Ascending aorta (tissue), 2 donors: ENCODE data around the gene GTSE1. TPM values are rescaled to one million over a fixed set of nuclear protein-coding genes. Genes with fewer than 3 reads are reported as not detected.

ENCODE experiments used
- DNase-seq, 2 donors: peaks; one replicate each; pipeline ENCODE4 v3.0.0-alpha.2; 2019; ENCODE audit warnings: low spot score in 2 of 2
- H3K27ac ChIP-seq, 2 donors: fragments of 200-600 bp; sonication (generic); one replicate each; pipeline ENCODE4 v1.5.1; 2016 to 2017; ENCODE audit warnings: mild to moderate bottlenecking in 1 of 2
- H3K27me3 ChIP-seq: fragments of 200-600 bp; sonication (generic); one replicate; pipeline ENCODE4 v1.5.1; 2017
- H3K36me3 ChIP-seq, 2 donors: fragments of 200-600 bp; sonication (generic); one replicate each; pipeline ENCODE4 v1.5.1; 2016
- H3K4me1 ChIP-seq, 2 donors: fragments of 200-600 bp; sonication (generic); one replicate each; pipeline ENCODE4 v1.5.1; 2016 to 2017; ENCODE audit warnings: mild to moderate bottlenecking in 1 of 2
- H3K4me3 ChIP-seq, 2 donors: fragments of 200-600 bp; sonication (generic); one replicate each; pipeline ENCODE4 v1.5.1; 2016 to 2017; ENCODE audit warnings: mild to moderate bottlenecking in 1 of 2
- H3K9me3 ChIP-seq, 2 donors: fragments of 200-600 bp; sonication (generic); one replicate each; pipeline ENCODE4 v1.5.1; 2016
- intact Hi-C: fragments of 100-400 bp; cut with DNase I; formaldehyde crosslinking; loops from one replicate; pipeline ENCODE4 v1.15.1; 2023
- total RNA-seq: library from RNA; depleted of rRNA; stranded (reverse); fragments of >200 nt; gene quantifications from one replicate; pipeline ENCODE4 v1.1.0, GENCODE V29; 2016
- TF ChIP-seq, protein P1 (sequence below), 3 experiments: fragments of 200-600 bp in 2 of 3; fragments of 450-650 bp in 1 of 3; sonication (generic) in 2 of 3; IDR thresholded peaks; one replicate each; pipeline ENCODE4 v1.5.1; 2016 to 2019; ENCODE audit warnings: antibody characterized with exemption in 3 of 3, mild to moderate bottlenecking in 1 of 3, moderate library complexity in 1 of 3

Gene GTSE1
- total RNA-seq, 1 donor from 2014 or later: not detected

DNA sequence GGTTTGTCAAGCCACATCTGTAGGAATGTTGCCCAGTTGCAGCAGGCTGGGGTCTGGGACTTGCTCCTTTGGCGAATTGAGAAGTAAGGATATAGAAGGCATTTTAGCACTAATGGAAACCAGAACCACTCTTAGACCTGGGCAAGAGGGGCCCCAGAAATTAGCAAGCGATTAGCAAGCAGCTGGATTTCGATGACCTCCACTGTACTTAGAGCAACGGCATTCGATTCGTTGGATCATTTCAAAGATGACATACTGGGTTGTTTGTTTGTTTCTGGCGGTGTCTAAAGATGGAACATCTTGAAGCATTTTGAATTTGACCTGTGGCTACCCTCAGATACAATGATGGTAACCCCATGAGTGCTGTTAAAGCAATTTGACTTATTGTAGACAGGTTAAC lies 45.4 kb upstream of the GTSE1 start:
- Histone ChIP-seq H3K36me3 (no peaks in the 10 kb centered on the region), H3K4me1 (peaks cover 10 to 11% of the 10 kb centered on the region in 2 donors), H3K27me3 (no peaks in the 10 kb centered on the region), H3K4me3 (peak overlapping the region; percentile 88 to 98), H3K9me3 (no peaks in the 10 kb centered on the region), H3K27ac (no peak overlapping the region)
- intact Hi-C loops: loop anchor here (5.0 kb wide), 1 partner anchor 99 kb away; the partner anchor contains the start of gene PPARA
- TF ChIP-seq, protein P1, sequence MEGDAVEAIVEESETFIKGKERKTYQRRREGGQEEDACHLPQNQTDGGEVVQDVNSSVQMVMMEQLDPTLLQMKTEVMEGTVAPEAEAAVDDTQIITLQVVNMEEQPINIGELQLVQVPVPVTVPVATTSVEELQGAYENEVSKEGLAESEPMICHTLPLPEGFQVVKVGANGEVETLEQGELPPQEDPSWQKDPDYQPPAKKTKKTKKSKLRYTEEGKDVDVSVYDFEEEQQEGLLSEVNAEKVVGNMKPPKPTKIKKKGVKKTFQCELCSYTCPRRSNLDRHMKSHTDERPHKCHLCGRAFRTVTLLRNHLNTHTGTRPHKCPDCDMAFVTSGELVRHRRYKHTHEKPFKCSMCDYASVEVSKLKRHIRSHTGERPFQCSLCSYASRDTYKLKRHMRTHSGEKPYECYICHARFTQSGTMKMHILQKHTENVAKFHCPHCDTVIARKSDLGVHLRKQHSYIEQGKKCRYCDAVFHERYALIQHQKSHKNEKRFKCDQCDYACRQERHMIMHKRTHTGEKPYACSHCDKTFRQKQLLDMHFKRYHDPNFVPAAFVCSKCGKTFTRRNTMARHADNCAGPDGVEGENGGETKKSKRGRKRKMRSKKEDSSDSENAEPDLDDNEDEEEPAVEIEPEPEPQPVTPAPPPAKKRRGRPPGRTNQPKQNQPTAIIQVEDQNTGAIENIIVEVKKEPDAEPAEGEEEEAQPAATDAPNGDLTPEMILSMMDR (IDR thresholded peaks at IDR 0.05): no peak
- DNase-seq: no peak

DNA sequence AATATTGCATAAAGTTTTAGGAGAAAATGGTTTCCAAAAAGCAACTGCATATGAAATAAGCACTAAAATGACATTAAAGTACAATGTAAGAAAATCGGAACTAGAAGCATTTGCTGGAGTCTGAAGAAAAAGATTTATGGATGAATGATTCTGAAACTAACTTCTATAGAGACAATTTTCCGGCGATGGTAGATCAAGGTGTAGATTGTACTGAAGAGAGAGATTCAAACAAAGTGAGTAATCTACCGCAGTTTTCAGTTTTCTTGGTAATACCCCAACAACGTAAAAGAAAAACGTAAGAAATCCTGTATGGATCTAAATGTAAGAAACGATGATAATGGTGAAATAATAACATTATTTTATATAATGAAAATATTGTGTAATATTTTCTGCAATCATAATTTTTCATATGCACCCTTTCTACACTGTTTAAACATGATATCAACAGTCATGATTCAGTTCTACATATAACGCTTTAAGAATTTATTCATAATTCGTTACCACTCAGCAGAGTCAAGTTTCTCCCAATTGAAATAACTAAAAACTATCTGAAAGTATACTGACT lies 44.8 kb upstream of the GTSE1 start:
- intact Hi-C loops: loop anchor here (5.0 kb wide), 1 partner anchor 100 kb away; the partner anchor contains the start of gene PPARA
- no peak for DNase-seq

DNA sequence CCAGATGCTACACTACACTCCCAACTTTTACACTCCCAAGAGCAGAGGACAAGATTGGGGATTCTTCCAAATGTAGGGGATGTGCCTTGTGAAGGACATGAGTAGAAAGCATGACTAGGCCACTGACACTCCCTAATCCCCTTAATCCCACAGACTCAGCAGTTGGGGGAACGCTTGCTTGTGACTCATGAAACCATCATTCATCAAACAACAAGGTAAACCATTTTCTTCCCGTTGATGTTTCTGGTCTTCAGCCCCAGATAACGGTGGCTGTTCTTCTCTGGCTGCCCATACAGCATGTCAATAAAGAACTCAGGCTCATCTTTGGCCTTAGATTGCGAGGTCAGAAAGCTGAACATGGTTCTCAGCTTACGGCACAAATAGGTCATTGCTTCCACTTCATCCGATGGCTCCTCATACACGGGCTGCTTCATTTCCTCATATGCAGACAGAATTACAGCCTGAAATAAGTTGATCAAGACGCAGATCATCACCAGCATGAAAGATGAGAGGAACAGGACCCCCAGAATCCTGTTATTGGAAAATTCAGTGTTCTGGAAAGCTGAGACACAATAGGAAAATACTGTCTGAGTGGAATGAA lies 40.2 kb upstream of the GTSE1 start:
- no peaks in the 10 kb centered on the region for H3K4me1 ChIP-seq
- H3K27ac ChIP-seq: no peak overlapping the region
- H3K27me3 ChIP-seq: no peaks in the 10 kb centered on the region
- H3K4me3 ChIP-seq: no peak overlapping the region
- no peaks in the 10 kb centered on the region for H3K9me3 ChIP-seq
- no peaks in the 10 kb centered on the region for H3K36me3 ChIP-seq
- DNase-seq: no peak
- TF ChIP-seq, protein P1 (IDR thresholded peaks at IDR 0.05): no peak
- intact Hi-C loops: no loop called here

More for the DNA sequence above, 44.8 kb upstream of the GTSE1 start:
- Histone ChIP-seq H3K27me3 (no peaks in the 10 kb centered on the region), H3K36me3 (no peaks in the 10 kb centered on the region), H3K9me3 (no peaks in the 10 kb centered on the region), H3K27ac (no peak overlapping the region), H3K4me3 (no peak overlapping the region), H3K4me1 (peaks cover 10 to 11% of the 10 kb centered on the region in 2 donors)
- TF ChIP-seq, protein P1 (IDR thresholded peaks at IDR 0.05): no peak

DNA sequence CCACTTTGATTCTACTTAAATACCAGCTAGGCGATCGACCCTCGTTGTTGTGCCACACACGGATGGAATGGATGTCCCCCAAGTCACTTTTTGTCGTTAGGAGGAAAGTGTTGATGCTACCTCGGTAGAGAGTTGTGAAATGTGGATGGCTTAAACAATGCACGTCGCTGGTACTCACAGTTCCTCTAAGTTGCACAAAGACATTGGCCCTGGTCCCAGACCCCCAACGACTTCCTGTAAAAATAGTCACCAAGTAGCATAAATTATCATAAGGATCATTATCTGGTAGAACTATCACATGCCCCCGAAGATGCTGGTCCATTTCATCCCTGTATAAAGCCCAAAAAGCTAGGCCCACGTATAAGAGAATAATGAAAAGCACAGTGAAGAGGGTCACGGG lies 37.3 kb upstream of the GTSE1 start:
- no peaks in the 10 kb centered on the region for H3K9me3 ChIP-seq
- H3K4me3 ChIP-seq: no peak overlapping the region
- intact Hi-C loops: no loop called here
- no peaks in the 10 kb centered on the region for H3K36me3 ChIP-seq
- TF ChIP-seq, protein P1 (IDR thresholded peaks at IDR 0.05): no peak
- H3K27ac ChIP-seq: no peak overlapping the region
- H3K27me3 ChIP-seq: no peaks in the 10 kb centered on the region
- H3K4me1 ChIP-seq: no peaks in the 10 kb centered on the region
- no peak for DNase-seq

DNA sequence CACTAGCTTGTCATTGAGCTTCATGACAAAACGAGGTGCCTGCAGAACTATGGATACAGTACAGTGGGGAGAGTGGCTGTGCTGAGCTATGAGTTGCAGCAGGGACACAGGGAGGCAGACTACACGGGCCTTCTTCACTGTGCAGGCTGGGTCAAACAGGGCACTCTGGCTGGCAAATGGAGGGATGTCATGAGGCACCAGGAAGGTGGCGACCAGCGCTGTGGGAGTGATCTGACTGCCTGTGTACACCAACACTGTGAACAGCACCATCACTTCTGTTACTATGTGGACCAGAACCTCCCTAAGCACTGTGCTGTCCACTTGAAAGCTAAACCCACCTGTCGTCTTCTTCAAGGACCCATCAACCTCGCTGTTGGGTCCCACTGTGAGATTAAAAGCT lies 36.6 kb upstream of the GTSE1 start:
- H3K36me3 ChIP-seq: no peaks in the 10 kb centered on the region
- no peaks in the 10 kb centered on the region for H3K27me3 ChIP-seq
- no peaks in the 10 kb centered on the region for H3K4me1 ChIP-seq
- no peaks in the 10 kb centered on the region for H3K9me3 ChIP-seq
- H3K4me3 ChIP-seq: no peak overlapping the region
- TF ChIP-seq, protein P1 (IDR thresholded peaks at IDR 0.05): no peak
- no peak for DNase-seq
- intact Hi-C loops: loop anchor here (10.0 kb wide), 1 partner anchor 75 kb away; the partner anchor contains the start of gene TRMU
- H3K27ac ChIP-seq: no peak overlapping the region
